Measurements from ENCODE around the gene AKAP10. TPM values are rescaled to one million over a fixed set of nuclear protein-coding genes. Genes with fewer than 3 reads are reported as not detected.

Gene AKAP10
- total and polyA plus RNA-seq, 2 of the 4 experiments (the other 2 are of a cell fraction) = 12.7 to 18.6 TPM

GRCh38 chr17:19978209-19978802 lies 678 bp upstream of the AKAP10 start:
- dilution Hi-C loops (cut with HindIII; ENCODE audit: low sequenced_read_pairs, unreplicated experiment) (no loop called here), in situ Hi-C loops (cut with MboI; ENCODE audit: low sequenced_read_pairs) (no loop called here), intact Hi-C loops (cut with micrococcal nuclease) (no loop called here)
- Histone ChIP-seq H4K91ac (ENCODE audit: insufficient read depth, low read depth, low read length) (peak overlapping the region; percentile 87), H3K4me2 (ENCODE audit: low read depth, low read length) (peak overlapping the region; percentile 86), H2BK120ac (ENCODE audit: low read depth, low read length) (peak overlapping the region; percentile 54), H3K14ac (replicated peaks; ENCODE audit: low read depth, low read length) (peak overlapping the region; percentile 70), H2BK5ac (ENCODE audit: low read depth, low read length, poor library complexity, severe bottlenecking) (peak overlapping the region; percentile 82), H4K8ac (ENCODE audit: low read depth in 2 of 2, low read length in 2 of 2) (peak overlapping the region; percentile 98 to 99), H2AK9ac (replicated peaks; ENCODE audit: low read depth, low read length, poor library complexity) (peak overlapping the region; percentile 86), H3K27ac (ENCODE audit: insufficient read depth, low read length) (peak overlapping the region; percentile 94), H3K4me3 (ENCODE audit: insufficient read depth, low read depth, low read length) (peak overlapping the region; percentile 100), H4K20me1 (ENCODE audit: insufficient read depth, low read length) (peaks cover 10% of the 10 kb centered on the region), H2AFZ (replicated peaks; ENCODE audit: low read length, poor library complexity) (peak overlapping the region; percentile 96), H2BK20ac (ENCODE audit: low read depth, low read length) (no peak overlapping the region), H3K56ac (ENCODE audit: extremely low read depth, insufficient read depth, low read length) (peak overlapping the region; percentile 54; the same call in 1 of the 2 replicates), H3K4ac (ENCODE audit: low read depth, low read length) (peak overlapping the region; percentile 88), H2BK15ac (ENCODE audit: low read depth, low read length) (no peak overlapping the region), H3K18ac (ENCODE audit: low read depth, low read length) (peak overlapping the region; percentile 65), H3K9me1 (ENCODE audit: insufficient read depth, low read length) (peaks cover 4% of the 10 kb centered on the region; the same call in 1 of the 2 replicates), H3K4me1 (ENCODE audit: control insufficient read depth, insufficient read depth, low read length) (peaks cover 4% of the 10 kb centered on the region), H2AK5ac (ENCODE audit: low read depth, low read length) (peak overlapping the region; percentile 30; the same call in 1 of the 2 replicates), H3K9ac (ENCODE audit: low read depth, low read length) (peak overlapping the region; percentile 72), H3K36me3 (ENCODE audit: control insufficient read depth, insufficient read depth, low read length) (peaks cover 4% of the 10 kb centered on the region; the same call in 1 of the 2 replicates), H3K23ac (ENCODE audit: low read depth, low read length) (peak overlapping the region; percentile 78; the same call in 1 of the 2 replicates), H4K5ac (ENCODE audit: low read depth, low read length) (peak overlapping the region; percentile 97), H3K79me1 (ENCODE audit: low read depth in 1 of 2, low read length in 2 of 2) (peaks cover 5 to 39% of the 10 kb centered on the region in 2 experiments), H3K27me3 (ENCODE audit: control insufficient read depth, insufficient read depth, low read length) (no peaks in the 10 kb centered on the region), H3K9me3 (ENCODE audit: control insufficient read depth, insufficient read depth, low read length) (no peaks in the 10 kb centered on the region)
- no peak for TF ChIP-seq SMC3 (IDR thresholded peaks at IDR 0.05; ENCODE audit: low read depth, low read length)
- no peak for TF ChIP-seq POLR2A (IDR thresholded peaks at IDR 0.05; ENCODE audit: low read depth, low read length)
- no peak for TF ChIP-seq RCOR1 (IDR thresholded peaks at IDR 0.05; ENCODE audit: insufficient replicate concordance, low read length)
- TF ChIP-seq RAD21 (IDR thresholded peaks at IDR 0.05; ENCODE audit: low read length) = no peak
- TF ChIP-seq CHD1 (IDR thresholded peaks at IDR 0.05; ENCODE audit: low read depth, low read length) = no peak
- no peak for TF ChIP-seq FOS (IDR thresholded peaks at IDR 0.05; ENCODE audit: low read depth, low read length)
- no peak for TF ChIP-seq MXI1 (IDR thresholded peaks at IDR 0.05; ENCODE audit: borderline replicate concordance, low read depth, low read length)
- no peak for TF ChIP-seq MAFK (IDR thresholded peaks at IDR 0.05; ENCODE audit: low read depth, low read length)
- no peak for TF ChIP-seq BHLHE40 (IDR thresholded peaks at IDR 0.05; ENCODE audit: low read depth, low read length)
- no peak for TF ChIP-seq NFE2L2 (IDR thresholded peaks at IDR 0.05; ENCODE audit: low read depth, low read length)
- TF ChIP-seq, protein P1, sequence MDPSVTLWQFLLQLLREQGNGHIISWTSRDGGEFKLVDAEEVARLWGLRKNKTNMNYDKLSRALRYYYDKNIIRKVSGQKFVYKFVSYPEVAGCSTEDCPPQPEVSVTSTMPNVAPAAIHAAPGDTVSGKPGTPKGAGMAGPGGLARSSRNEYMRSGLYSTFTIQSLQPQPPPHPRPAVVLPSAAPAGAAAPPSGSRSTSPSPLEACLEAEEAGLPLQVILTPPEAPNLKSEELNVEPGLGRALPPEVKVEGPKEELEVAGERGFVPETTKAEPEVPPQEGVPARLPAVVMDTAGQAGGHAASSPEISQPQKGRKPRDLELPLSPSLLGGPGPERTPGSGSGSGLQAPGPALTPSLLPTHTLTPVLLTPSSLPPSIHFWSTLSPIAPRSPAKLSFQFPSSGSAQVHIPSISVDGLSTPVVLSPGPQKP (IDR thresholded peaks at IDR 0.05; ENCODE audit: borderline replicate concordance, low read depth, low read length) = no peak
- TF ChIP-seq RFX5 (IDR thresholded peaks at IDR 0.05; ENCODE audit: low read depth, low read length) = no peak
- no peak for TF ChIP-seq MAZ (IDR thresholded peaks at IDR 0.05; ENCODE audit: borderline replicate concordance, low read depth, low read length)
- TF ChIP-seq CEBPB (IDR thresholded peaks at IDR 0.05; ENCODE audit: low read depth, low read length) = no peak
- DNase-seq (no peak), ATAC-seq (ENCODE audit: low read depth) (no peak)
- ChIA-PET POLR2A (ENCODE audit: unreplicated experiment) (no interaction called here), CTCF (interaction anchor here (0.6 to 1.0 kb wide), 3 partner anchors 14 to 137 kb away, joined by 3 to 4 read pairs (median 3); no protein-coding TSS in a partner anchor)
- BruUV-seq (replicated peaks) = no TSS peak
- 29% methylated on average over 13 of the region's 22 CpGs; no CpG with 5 or more reads in 1 of the 2 experiments for WGBS, 2 experiments (ENCODE audit: extremely low coverage in 2 of 2, insufficient read length in 1 of 2)
